Liver (tissue), 3 donors: Measurements from ENCODE around the gene TNFRSF13B.

Source experiments
- ATF3 ChIP-seq: IDR thresholded peaks from 2 replicates; pipeline ENCODE4 v1.6.1; 2016; ENCODE audit warnings: antibody characterized with exemption
- EGR1 ChIP-seq, 2 donors: IDR thresholded peaks; 2 replicates each; pipeline ENCODE4 v1.6.1; 2016 to 2018; ENCODE audit warnings: antibody characterized with exemption in 2 of 2, low read depth in 2 of 2
- FOXA1 ChIP-seq: IDR thresholded peaks from 2 replicates; pipeline ENCODE4 v1.6.1; 2016; ENCODE audit warnings: antibody characterized with exemption
- GABPA ChIP-seq, 2 donors: IDR thresholded peaks in 1 of 2; conservative IDR thresholded peaks in 1 of 2; 2 replicates each; pipeline ENCODE4 v1.6.1; 2016; ENCODE audit warnings: antibody characterized with exemption in 2 of 2, mild to moderate bottlenecking in 1 of 2, moderate library complexity in 1 of 2
- HNF4G ChIP-seq: IDR thresholded peaks from 2 replicates; pipeline ENCODE4 v1.6.1; 2016; ENCODE audit warnings: antibody characterized with exemption
- RAD21 ChIP-seq, 2 donors: IDR thresholded peaks; 2 replicates each; pipeline ENCODE4 v1.6.1; 2016; ENCODE audit warnings: antibody characterized with exemption in 2 of 2, mild to moderate bottlenecking in 2 of 2
- REST ChIP-seq: IDR thresholded peaks from 2 replicates; pipeline ENCODE4 v1.6.1; 2016; ENCODE audit warnings: antibody characterized with exemption, mild to moderate bottlenecking
- RXRA ChIP-seq, 2 donors: IDR thresholded peaks; 2 replicates each; pipeline ENCODE4 v1.6.1; 2017 to 2018; ENCODE audit warnings: antibody characterized with exemption in 2 of 2, mild to moderate bottlenecking in 1 of 2
- SP1 ChIP-seq: IDR thresholded peaks from 2 replicates; pipeline ENCODE4 v1.6.1; 2018; ENCODE audit warnings: antibody characterized with exemption, mild to moderate bottlenecking
- YY1 ChIP-seq: IDR thresholded peaks from 2 replicates; pipeline ENCODE4 v1.6.1; 2016; ENCODE audit warnings: antibody characterized with exemption, mild to moderate bottlenecking
- ZBTB33 ChIP-seq: IDR thresholded peaks from 2 replicates; pipeline ENCODE4 v1.6.1; 2016; ENCODE audit warnings: antibody characterized with exemption
- TF ChIP-seq, protein P1 (sequence below): fragments of 150-350 bp; IDR thresholded peaks from 2 replicates; pipeline ENCODE4 v1.5.1; 2017; ENCODE audit warnings: improper control_type of control experiment, low read depth, low read length; ENCODE audit not compliant: missing input control
- TF ChIP-seq, protein P2 (sequence below): IDR thresholded peaks from 2 replicates; pipeline ENCODE4 v1.6.1; 2016; ENCODE audit warnings: antibody characterized with exemption
- donor health status: healthy.
- donor health status: healthy.

DNA sequence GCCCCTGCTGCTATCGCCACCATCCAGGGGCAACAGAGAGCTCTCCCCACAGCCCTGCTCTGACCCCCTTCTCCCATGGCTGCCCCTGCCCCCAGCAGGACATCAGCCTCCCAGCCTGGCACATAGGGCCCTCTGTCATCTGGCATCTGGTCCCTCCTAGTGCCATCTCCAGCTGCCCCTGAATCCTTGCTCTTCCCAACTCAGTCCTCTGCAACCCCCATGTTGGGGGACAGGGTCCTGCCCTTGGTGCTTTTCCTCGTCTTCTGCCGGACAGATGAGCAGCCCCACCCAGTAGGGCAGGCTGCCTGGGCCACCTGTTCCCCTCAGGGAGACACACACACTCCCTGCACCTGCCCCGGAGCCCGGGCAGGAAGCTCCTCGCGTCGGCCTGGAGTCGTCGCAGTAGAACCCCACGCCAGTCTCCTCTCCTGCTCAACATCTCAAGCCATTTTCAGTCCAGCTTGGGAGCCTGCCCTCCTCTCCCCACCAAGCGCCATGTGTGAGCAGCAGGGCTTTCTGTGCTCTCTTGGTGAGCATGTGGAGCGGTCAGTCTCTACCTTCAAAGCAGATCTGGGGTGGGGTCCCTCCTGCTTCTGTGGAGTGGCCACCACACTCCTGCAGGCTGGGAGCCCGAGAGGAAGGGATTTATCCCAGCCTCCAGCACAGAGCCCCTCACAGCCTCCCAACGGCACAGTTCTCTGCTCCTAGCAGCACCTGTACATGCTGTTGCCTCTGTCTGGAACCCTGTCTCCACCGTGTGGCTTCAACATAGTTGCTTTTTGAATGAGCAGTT, 28.2 kb downstream of the TNFRSF13B start:
- TF ChIP-seq ZBTB33 (no peak), SP1 (no peak), YY1 (no peak), HNF4G (no peak), RXRA (IDR thresholded peaks at IDR 0.05) (no peak), RAD21 (IDR thresholded peaks at IDR 0.05) (no peak), REST (no peak), GABPA (IDR thresholded peaks at IDR 0.05 in 1 of 2, conservative IDR thresholded peaks at IDR 0.05 in 1 of 2) (no peak), EGR1 (IDR thresholded peaks at IDR 0.05; ENCODE audit: low read depth in 2 of 2) (no peak), ATF3 (no peak), FOXA1 (no peak)
- TF ChIP-seq, protein P1, sequence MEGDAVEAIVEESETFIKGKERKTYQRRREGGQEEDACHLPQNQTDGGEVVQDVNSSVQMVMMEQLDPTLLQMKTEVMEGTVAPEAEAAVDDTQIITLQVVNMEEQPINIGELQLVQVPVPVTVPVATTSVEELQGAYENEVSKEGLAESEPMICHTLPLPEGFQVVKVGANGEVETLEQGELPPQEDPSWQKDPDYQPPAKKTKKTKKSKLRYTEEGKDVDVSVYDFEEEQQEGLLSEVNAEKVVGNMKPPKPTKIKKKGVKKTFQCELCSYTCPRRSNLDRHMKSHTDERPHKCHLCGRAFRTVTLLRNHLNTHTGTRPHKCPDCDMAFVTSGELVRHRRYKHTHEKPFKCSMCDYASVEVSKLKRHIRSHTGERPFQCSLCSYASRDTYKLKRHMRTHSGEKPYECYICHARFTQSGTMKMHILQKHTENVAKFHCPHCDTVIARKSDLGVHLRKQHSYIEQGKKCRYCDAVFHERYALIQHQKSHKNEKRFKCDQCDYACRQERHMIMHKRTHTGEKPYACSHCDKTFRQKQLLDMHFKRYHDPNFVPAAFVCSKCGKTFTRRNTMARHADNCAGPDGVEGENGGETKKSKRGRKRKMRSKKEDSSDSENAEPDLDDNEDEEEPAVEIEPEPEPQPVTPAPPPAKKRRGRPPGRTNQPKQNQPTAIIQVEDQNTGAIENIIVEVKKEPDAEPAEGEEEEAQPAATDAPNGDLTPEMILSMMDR: no peak
- TF ChIP-seq, protein P2, sequence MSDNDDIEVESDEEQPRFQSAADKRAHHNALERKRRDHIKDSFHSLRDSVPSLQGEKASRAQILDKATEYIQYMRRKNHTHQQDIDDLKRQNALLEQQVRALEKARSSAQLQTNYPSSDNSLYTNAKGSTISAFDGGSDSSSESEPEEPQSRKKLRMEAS: no peak
